ENCODE data around the gene ELMO1.

The ELMO1 gene, protein sequence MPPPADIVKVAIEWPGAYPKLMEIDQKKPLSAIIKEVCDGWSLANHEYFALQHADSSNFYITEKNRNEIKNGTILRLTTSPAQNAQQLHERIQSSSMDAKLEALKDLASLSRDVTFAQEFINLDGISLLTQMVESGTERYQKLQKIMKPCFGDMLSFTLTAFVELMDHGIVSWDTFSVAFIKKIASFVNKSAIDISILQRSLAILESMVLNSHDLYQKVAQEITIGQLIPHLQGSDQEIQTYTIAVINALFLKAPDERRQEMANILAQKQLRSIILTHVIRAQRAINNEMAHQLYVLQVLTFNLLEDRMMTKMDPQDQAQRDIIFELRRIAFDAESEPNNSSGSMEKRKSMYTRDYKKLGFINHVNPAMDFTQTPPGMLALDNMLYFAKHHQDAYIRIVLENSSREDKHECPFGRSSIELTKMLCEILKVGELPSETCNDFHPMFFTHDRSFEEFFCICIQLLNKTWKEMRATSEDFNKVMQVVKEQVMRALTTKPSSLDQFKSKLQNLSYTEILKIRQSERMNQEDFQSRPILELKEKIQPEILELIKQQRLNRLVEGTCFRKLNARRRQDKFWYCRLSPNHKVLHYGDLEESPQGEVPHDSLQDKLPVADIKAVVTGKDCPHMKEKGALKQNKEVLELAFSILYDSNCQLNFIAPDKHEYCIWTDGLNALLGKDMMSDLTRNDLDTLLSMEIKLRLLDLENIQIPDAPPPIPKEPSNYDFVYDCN

DNA sequence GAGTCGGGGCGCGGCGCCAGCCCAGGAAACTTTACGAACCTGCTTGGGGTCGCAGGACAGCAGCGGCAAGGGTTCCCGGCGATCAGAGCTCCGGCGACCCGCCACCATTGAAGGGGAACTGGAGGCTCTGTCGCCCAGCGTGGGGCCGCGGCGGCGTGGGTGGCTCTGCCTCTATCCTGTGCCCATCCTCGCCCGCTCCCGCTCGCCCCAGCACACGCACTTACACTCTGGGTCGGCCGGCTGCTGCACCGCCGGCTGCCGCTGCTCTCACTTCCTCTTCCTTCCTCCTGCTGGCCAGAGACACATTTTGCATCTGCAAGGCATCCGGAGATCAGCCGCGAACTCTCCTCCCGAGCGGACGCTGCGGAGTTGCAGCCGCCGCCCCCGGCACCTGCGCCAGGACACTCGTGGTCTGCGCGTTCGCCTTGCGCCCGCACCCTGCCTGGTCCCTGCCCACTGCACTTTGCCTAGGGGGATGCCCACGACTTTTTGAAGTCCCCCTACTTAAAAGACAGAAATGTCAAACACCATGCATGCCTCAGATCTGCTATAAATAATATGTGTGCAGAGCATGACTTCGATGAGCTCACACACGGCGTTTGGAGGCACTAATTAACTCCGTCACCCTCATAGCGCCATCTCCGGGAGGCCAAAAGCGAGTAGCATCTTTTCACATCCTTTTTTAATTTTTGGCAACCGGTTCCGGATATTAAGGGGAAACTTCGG lies at the start of gene ELMO1:
Gene ELMO1, minus strand, starts transcription at position 229 of the 726 bp plus-strand sequence. CDS start 106,174 bp downstream, outside the sequence.
- peak; percentile 15 to 70 (median 56) for DNase-seq

DNA sequence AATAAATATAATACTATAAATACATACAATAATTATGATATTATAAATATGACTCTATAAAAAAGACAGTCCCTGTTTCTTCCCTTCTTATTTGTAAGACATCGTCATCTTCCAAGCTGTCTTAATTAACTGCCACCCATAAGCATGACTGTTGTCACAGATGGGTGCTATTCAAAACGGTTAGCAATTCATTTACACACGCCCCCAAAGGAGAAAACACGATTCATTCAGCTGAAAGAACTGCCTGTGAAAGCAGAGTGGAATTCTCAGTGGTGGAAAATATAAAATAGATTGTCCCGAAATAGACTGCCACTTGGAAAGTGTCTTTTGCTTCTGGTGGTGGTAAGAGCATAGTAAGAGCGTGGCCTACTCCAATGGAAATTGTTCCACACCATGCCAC lies 48.9 kb upstream of the ELMO1 start:
- DNase-seq: no peak

DNA sequence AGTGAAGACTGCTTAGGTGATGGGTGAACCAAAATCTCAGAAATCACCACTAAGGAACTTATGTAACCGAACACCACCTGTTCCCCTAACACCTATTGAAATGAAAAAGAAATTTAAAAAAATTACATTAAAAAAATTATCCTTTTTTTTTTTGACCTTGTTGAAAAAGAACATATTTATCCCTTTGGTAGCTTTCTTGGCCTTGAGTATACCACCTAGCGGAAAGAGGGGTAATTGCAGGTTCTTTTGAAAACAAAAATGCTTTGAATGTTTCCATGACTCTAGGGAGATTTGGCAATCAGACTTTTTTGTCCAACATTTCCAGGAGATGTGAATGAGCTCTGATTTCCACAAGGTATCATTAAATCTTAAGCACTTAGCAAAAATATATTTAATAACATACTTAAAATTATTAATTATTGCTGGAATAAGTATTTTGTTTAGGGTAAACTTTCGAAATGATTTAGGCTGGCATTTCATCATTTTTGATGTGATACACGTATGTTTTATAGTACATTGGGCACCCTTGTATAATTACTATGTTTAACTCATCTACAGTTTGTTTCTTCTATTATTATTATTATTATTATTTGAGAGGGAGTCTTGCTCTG lies 47.0 kb upstream of the ELMO1 start:
- no peak for DNase-seq

DNA sequence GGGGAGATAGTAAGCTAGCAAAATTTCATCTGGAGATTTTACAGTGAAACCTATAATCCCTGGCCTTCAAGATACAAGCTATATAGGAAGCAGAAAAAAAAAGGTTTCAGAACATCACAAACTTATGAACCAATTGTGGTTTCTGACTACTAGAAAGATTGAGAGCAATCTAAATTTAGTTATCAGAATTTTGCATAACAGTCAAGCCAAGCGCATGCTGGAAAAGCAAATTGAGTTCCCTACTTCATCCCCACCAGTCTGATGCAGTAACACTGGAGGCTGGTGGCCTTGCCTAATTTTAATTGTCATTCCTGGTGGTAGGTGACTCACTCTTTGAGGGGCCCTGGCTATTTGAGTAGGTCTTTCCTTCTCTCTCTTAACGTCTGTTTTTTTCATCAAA lies 46.3 kb upstream of the ELMO1 start:
- DNase-seq: no peak

DNA sequence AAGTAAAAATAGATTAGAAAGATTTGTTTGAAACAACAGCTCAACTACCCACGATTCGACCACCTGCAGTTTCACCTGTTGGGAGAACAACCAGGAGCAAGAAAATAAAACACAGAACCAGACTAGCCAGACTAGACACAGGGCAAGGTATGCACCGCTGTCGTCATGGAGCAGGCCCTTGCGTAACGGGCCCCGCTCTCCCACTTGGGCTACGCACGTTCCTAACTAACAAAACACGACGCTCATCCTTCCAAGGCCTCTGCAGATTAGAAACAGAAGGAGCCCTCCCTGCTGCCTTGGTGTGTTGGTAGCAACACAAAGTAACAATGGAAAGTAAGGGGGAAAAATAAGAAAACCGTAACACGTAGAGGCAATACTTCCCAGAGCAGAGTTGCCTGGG lies 45.1 kb upstream of the ELMO1 start:
- DNase-seq: no peak

DNA sequence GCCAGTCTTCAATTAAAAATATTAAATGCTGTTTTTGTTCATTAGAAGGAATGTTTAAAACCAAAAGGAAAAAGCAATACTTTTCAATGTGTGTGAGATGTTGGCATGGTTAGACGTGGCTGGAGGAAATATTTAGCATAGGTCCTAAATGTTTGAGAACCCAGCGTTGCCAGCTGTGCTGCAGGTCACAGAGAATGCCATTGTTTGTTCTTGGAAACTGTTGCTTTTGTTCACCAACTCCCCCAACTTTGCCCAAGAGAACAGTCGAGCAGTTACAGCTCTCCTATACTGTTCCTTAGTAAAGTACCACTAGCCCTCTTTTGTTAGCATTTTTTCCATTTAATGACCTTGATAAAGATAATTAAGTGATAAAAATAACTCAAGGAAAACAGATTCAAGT lies 44.5 kb upstream of the ELMO1 start:
- no peak for DNase-seq

DNA sequence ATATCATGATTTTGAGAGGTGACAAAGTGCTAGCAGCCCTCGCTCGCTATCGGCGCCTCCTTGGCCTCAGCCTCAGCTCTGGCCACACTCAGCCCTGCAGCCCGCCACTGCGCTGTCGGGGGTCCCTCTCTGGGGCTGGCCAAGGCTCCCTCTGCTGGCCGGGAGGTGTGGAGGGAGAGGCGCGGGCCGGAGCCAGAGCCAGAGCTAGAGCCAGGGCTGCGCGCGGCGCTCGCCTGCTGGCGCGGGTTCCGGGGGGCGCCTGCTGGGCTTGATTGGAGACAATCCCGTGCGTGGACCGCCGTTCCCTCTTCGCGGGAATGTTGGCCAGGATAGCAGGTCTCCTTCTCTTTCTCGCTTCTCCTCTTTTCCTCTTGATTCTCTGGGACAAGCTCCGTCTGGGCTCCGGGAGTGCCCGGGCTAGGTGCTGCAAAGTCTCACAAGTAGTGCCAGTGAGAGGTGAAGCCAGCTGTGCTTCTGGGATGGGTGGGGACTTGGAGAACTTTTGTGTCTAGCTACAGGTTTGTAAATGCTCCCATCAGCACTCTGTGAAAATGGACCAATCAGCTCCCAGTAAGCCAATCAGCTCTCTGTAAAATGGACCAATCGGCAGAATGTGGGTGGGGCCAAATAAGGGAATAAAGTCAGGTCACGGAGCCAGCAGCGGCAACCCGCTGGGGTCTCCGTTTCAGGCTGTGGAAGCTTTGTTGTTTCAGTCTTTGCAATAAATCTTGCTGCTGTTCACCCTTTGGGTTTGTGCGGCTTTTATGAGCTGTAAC lies 43.4 kb upstream of the ELMO1 start:
- no peak for DNase-seq

DNA sequence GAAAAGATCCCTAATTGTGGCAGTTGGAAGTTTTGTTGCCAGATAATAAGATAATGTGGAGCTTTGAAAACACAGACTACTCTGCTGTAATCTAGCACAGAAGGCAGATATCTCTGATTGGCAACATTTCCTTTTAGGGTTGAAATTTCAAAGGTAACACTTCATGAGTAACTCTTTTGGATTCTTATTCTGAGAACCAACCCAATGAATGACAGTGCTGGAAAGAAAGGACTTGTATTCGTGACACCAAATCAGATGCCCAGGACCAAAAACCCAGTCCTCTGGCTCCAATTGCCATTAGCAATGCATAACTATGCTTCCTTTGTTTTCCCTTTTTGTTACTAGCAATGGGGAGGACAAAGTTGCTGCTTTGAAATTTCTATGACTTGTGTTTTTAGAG lies 41.0 kb upstream of the ELMO1 start:
- no peak for DNase-seq

DNA sequence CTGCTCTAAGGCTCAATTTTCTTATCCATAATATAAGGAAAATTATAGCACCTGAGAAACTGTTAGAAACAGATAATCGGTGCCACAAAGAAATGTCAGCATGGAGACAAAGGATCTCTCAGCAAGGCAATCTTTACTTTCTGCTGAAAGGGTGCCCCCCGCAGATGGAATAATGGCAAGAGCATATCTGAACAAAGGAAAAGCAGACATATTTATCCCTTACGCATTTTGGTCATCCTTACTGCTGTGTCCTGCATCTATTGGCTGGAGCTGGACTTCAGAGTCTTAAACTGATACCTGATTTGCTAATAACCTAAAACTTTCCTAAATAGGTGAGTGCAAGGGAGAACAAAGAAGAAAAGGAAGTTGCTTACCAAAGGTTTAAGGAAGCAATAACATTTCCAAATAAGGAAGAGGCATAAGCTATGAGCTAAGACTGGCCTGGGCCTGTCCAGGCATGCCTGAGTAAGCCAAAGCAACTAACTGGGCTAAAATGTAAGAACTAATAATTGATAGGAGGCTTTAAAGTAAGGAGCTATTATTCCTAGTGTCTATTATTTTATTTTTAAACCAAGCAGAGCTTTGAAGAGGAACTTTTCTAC lies 39.6 kb upstream of the ELMO1 start:
- DNase-seq: no peak

DNA sequence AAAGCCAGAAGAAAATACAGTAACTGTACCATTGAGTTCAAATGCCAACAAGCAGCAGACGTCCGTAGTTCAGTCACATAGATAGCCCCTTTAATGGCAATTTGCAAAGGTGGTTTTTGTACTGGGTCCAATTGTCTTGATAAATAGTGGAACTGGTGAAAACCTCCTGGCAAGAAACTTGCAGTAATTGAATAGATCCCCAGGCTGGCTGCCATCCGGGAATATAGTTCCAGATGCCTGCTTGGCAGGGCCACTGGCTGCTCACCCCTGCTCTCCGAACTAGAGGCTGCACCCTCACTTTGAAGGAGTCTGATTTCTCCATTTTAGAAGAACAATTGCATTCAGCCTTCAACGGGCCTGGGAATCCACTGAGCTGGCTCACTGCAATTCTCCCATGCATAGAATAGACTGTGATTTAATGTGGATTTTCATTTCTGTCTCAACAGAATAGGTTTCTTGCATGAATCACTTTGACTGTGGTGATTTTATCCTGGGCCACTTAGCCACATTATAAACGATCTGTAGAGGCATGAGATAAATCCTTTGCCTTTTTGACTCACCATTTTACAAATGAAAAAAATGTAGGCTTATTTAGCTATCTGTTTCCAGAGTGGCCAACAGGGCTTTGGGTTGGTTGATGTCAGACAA lies 35.9 kb upstream of the ELMO1 start:
- no peak for DNase-seq

DNA sequence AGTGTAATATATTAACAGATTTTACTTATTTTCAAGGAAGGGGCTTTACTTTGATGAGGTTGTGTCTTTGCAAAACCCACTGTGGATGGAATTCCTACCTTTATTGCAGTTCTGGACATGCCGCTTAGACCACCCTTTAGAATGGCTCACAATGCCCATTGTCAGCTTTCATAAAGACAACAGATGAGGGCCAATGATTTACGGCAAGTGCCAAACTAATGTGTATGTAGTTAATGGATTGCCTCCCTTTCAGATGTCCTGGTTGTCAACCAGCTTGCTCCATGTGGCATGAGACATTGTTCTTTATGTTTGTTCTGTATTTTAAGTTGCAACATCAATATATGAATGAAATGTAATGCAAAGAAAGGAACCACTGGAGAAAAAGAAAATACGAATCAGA lies 35.0 kb upstream of the ELMO1 start:
- DNase-seq: no peak

DNA sequence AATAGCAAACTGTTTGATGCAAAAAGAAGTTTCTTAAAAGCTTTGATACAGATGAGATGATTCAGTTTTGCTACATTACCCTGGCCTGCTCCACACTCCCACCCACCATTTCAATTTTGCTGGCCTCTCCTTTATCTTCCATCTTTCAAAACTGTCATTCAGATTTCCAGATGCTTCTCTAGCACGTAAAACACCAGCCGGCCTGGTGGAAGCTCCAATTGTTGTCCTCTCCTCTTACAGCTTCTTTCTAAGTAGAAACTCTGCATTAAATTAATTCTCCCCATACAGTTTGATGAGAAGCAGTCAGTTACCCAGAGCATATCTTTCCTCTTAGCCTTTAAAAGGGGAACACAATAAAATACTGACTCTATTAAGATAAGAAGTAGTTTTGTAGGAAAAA lies 34.3 kb upstream of the ELMO1 start:
- DNase-seq: no peak

DNA sequence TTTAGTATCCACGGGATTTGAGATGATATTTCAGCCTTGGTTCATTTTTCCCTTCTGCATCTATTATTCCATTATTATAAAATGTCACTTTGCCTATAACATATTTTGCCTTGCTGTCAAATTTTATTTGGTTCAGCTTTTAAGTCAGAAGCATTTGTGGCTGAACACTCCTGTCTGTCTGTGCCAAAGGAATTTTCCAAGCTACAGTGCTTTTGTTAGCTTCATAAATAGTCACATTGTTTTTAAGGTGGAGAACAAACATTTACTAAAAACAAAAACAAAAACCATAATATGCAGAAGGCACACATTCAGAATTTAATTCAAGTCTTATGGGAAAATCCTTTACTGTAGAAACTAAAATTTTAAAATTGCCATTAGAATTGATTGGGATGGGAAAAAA lies 33.8 kb upstream of the ELMO1 start:
- DNase-seq: no peak

DNA sequence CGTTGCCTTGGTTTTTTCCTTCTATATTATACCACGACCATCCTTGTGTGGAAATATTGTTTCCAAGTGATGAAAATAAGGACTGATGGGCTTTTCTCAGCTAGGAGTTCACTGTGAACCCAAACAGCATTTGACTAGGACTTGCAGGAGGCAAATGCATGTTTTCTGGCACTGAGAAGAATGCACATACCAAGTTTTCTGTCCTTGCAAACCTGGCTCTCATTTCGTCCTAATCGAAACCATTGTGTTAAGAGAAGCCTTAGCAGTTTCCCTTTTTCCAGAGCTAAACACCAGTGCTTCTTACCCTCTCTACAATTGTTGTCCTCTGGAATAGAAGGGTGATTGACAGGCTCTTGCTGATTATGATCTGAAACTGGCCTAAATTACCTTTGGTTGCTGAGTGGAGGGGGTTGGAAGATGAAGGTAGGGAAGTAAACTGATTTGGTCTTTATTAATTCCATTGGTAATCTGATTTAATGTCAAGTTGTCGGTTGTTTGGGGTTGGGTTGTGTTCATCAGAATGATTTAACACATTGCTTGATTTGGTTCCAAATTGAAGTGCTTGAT lies 33.1 kb upstream of the ELMO1 start:
- DNase-seq: no peak

DNA sequence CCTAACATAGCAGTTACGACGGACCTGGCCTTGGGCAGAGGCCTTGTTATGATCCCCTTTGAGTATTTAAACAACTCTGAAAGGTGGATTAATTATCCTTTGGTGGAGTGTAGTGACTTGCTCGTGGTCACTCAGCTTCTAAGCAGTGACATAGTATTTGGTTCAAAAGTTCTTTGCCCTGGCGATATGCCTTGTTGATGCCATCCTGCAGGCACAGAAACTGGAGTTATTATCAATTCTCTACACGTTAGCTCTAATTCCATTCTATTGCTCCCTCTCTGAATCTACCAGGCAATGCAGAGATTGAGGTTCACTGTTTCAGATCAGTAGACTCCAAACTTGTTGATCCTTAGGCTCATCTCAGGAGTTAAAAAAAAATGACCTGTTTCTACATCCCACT lies 32.5 kb upstream of the ELMO1 start:
- DNase-seq: no peak

DNA sequence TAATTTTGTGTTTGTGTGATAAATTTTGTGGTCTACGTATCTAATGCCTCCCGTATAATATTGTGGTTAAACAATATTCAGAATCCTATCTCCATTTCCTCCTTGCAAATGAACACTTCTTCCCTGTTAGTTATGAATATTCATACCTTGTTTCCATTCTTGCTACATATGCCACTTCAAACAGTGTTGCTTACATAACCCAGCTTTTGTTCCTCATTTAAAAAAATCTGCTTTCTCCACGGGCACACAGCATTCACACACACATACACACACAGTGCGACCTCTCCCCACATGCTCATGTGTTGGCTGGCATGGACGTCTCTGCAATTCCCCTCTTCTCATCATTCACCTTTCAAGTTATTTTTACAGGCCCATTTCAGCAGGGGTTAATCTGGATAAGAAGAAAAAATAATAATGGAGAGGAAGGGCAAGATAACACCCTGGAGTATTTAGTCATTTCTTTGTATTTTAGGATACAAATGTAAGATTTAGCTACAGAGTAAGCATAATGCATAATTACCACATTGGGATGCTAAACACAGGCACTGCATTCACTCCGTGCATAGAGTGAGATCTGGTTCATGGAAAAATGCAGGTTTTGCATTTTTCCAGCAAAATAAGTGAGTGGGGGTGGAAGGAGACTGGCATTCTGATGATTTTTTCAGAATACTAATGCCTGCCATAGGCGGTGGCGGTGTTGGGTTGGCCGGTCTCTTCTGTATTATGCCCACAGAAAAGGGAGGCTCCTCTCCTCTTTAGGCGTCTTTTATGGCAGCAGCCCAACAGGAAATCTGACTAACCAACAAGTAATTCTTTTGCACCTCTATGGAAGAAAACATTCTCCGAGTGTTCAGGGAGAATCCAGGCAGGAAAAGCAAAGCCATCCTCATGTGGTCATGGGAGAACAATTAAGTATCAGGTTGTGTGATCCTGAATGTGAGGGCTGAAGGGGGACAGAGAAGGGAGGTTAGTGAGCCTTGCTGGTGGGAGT lies 31.7 kb upstream of the ELMO1 start:
- DNase-seq: no peak

DNA sequence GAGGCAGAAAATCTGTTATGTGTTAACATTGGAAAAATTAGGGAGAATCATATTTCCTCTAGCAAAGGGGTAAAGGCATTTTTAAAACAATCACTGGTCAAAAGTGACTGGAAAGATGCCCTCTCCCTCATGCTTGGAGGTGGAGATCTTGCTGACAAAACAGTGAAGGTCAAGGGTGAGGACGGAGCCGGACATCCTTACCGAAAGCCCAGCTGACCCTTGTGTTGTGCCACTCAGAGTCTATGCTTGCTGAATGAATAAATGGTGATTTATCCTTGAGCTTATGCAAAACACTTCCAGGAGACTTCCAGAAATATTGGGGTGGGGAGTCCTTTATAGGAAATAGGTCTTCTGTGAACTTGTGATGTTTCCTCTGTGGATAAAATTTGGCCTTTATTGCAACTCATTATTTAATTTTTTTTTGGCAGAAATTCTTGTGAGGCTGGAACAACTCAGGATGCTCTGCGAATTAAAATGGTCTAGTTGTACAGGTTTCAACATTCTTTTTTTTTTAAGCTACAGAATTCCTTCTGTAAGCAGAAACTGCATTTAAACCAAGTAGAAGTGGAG lies 28.3 kb upstream of the ELMO1 start:
- no peak for DNase-seq

DNA sequence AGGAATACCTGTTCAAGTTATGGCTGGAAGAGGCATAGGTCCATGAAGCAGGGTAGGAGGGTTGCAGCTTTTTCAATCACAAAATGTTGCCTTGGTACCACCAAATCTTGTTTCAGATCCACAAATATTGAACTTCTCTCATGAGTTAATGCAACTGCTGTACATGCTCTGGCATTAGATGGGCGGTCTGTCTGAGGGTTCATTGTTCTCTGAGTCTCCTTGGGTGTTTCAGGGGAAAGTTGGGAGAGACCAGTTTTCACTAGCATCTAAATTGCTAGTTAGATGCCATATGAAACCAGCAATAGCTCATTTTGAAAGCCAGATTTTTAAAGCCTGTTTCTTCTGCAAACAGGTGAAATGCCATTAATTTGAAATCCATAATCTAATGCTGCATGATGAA lies 27.8 kb upstream of the ELMO1 start:
- DNase-seq: no peak

DNA sequence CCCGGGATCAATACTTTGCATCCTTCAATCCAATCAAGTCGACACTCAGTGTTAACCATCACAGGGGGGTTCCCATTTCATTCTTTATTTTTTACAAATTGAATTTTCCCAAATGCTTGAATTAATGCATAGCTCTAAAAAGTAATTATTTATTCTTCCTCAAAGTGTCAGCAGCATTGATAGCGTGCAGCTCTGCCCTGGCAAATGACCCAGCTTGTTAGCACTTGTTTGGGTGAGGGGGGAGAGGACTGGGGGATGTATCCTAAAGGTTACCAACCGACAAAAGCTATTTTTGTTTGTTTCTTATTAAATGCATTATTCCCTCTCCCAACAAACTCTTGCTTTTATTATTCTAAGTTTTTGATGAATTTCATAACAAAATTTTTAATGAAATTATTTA lies 27.0 kb upstream of the ELMO1 start:
- no peak for DNase-seq

DNA sequence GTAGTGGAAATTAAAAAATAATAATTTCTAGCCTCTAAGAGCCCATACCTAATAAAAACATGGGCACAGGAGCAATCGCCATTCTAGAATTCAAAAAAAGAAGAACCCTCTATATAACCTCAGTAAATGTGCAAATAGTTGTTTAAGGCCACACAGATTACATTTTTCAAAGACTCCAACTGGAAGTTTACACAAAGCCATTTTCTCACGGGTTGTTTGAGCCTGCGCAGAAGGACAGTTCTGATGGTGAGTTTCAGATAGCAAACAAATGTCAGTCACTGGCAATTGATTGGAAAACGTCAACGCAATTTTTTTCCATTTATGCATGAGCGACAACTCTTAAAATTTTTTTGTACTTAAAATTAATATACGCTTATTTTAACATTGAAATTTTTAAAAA lies 23.0 kb upstream of the ELMO1 start:
- no peak for DNase-seq
